Activated naive CD4-positive, alpha-beta T cell treated with anti-CD3 and anti-CD28 coated beads, Interleukin-2, amount 50 U/mL, for 16 hours (primary cell): ENCODE data around the gene ETFRF1.

Source experiments
- DNase-seq: peaks from one replicate; pipeline ENCODE4 v3.0.0-alpha.2; 2020

Gene ETFRF1, protein sequence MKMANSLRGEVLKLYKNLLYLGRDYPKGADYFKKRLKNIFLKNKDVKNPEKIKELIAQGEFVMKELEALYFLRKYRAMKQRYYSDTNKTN

GRCh38 chr12:25195056-25195971 is at the start of gene ETFRF1, which contains the start of gene DNAI7:
Gene ETFRF1 (plus strand): TSS chr12:25195237. CDS start chr12:25203957, 8,720 bp downstream.
Gene DNAI7 (minus strand): TSS chr12:25195160. CDS start chr12:25195078, 82 bp downstream.
- DNase-seq, result peak; percentile 95

GRCh38 chr12:25146686-25147085 is 48.4 kb upstream of the ETFRF1 start:
- DNase-seq, result no peak

DNA sequence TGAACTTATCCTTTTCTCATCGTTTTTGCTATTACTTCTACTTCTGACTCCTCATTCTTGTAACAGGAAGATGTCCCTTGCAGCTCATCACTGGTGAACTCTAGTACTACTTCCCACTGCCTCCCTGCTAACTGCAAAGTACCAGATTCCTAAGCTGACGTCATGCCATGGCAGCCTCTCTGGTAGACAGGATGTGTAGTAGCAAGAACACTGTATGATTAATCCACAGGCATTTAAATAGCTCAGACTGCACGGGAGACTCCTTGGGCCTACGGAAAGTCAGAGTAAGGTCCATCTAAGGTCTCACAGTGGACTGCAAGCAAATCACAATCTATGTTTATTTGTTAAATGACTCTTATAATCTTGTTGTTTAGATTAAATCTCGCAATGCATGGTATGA is 43.6 kb upstream of the ETFRF1 start:
- no peak for DNase-seq

- no peak for DNase-seq
Observed at GRCh38 chr12:25152055-25152454, 43.0 kb upstream of the ETFRF1 start.

GRCh38 chr12:25155022-25155576 is 39.9 kb upstream of the ETFRF1 start:
- no peak for DNase-seq

GRCh38 chr12:25156061-25156460 is 39.0 kb upstream of the ETFRF1 start:
- no peak for DNase-seq

DNA sequence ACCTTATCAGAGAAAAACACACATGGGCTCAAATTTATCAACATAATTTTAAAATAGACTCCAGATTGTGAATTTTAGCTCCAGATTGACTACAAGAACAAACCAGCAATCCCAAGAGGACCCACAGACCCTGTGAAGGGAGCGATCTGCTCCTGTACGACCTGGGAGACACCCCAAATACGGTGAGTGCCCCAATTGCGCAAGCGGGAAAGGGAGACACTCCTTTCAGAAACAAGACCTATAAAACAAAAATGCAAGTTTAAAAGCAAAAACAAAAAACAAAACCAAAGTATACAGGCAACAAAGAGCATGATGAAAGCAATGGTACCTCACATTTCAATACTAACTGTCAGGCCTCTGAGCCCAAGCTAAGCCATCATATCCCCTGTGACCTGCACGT is 32.2 kb upstream of the ETFRF1 start:
- DNase-seq, result no peak

DNA sequence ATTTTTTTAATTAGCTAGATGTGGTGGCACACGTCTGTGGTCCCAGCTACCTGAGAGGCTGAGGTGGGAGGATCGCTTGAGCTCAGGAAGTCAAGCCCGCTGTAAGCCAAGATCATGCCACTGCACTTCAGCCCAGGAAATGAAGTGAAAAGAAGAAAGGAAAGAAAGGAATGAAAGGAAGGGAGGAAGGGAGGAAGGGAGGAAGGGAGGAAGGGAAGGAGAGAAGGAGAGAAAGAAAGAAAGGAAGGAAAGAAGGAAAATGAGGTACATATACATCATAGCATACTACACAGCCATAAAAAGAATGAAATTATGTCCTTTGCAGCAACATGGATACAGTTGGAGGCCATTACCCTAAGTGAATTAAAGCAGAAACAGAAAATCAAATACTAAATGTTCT is 12.3 kb upstream of the ETFRF1 start:
- no peak for DNase-seq

GRCh38 chr12:25184132-25184531 is 10.9 kb upstream of the ETFRF1 start:
- DNase-seq, result no peak

- no peak for DNase-seq
Observed at GRCh38 chr12:25186038-25186787, 8.8 kb upstream of the ETFRF1 start.

GRCh38 chr12:25186788-25187402 is 8.1 kb upstream of the ETFRF1 start:
- no peak for DNase-seq

DNA sequence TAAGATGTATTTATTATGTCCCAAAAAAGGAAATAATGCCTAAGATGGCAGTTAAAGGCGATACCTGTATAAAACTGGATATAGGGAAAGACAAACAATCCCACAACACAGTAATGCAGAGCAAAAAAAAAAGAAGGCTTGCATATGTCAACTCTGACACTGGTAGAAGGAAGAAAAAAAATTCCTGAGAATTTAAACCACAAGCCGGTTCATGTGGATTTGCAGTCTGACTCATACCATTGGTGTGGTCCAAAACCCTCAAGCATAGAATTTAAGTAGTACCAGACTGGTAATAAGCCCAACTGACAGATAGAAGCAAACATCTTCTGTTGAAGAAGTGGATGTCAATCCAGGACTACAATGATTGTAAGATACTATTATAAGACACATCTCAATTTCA is 7.3 kb upstream of the ETFRF1 start:
- DNase-seq, result no peak

- no peak for DNase-seq
Observed at GRCh38 chr12:25189656-25190055, 5.4 kb upstream of the ETFRF1 start.

DNA sequence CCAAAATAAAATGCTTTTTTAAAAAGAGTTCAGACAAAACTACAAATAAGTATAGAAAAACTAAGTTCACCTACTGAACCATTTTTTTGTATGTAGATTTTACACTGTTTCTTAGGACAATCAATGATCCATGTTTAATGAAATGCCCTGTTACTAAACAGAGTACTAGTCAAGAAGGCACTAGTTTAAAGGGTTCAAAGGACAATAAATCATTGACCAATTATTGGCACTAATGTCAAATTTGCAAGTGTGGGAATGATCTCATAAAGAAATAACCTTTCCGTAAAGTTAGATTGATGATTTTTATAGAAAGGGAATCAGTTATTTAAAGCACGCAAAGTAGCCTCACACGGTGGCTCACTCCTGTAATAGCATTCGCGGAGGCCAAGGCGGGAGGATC is 4.2 kb upstream of the ETFRF1 start:
- DNase-seq, result no peak

DNA sequence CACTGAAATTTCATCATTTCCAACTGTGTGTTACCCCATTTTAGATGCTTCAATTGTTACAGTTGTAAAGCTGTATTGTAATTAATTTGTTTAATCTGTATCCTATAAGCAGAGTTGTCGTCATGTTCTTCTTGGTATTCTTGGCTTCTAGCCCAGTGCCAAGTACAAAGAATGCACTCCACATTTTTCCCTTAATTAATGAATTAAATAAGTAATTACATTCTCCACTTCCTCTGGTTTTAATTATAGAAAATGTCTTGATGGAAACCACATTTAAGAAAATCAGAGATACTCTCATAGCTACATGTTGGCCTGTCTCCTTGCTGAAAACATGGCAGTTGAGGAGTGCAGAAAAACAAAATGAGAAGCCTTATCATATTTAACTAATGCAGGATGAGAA is 823 bp upstream of the ETFRF1 start:
- DNase-seq, result no peak

DNA sequence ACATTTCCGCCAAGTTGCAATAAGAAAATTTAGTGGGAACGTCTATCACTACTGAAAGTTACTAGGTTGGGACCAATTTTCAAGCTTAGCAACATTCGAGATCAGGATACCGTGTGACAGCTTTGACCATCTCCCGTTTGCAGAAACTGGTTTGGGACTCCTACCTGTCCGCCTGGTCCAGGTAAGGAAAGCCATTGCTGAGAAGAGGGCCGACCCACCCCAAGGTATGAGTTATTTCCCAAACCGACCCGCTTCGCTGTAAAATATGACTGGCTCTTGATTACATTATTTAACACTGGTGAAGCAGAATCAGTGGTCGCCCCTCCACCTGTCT is 348 bp upstream of the ETFRF1 start:
- no peak for DNase-seq

DNA sequence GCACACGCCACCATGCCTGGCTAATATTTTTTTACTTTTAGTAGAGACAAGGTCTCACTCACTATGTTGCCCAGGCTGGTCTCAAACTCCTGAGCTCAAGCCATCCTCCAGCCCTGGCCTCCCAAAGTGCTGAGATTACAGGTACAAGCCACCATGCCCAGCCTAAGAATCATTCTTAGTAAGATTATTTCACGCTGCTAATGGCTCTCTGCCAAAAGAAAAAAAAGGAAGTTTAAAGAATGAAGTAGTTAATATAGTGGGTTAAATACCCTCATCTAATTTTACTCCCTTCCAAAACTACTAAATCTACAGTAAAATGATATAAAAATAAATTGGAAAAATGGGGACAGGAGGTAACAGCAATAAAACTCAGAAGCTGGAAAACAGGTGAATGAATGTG is 2.6 kb downstream of the ETFRF1 start:
- no peak for DNase-seq

DNA sequence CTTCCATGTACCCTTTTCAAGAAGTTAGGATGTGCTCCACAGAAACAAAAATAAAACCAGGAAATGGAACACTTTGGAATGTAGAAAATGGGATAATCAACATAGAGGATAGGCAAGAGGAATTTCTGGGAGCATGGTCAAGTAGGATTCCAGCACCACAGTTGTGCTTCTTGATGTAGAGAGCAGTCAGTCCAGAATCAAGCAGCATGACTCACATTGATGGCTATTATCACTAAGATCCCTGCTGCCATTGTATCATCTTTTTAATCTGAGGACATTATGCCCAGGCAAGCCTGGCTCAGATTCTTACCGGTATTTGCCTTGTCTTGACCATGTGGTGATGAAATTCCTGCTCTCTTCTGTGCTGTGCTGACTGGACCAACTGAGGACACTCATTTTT is 5.7 kb downstream of the ETFRF1 start:
- no peak for DNase-seq

DNA sequence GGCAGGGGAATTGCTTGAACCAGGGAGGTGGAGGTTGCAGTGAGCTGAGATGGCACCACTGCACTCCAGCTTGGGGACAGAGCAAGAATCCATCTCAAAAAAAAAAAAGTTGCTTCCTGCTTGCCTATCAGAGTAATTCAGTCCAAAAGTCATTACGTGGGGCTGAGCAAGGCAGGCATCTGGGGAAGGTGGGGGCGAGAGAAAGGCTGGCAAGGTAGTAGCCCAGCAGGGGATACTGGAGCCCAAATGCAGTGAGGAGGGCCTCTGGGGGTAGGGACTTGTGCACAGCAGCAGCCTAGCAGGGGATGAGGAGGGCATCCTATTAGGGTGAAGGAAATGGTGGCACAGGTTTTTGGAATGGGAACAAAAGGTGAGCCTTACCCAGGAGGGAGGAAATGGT is 7.1 kb downstream of the ETFRF1 start:
- no peak for DNase-seq

DNA sequence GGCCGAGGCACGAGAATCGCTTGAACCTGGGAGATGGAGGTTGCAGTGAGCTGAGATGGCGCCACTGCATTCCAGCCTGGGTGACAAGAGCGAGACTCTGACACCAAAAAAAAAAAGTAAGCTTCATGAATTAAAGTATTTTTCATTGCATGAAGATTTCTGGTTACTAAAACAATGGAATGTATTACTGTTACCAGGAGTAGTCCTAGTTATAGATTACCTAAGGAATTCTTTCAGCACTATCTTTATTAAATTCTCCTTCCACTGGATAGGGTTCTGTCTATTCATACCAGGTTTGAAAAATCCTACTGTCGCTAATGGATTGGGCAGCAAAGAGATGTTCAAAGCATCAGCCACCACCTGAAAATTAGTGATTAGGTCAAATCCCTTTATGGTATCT is 12.4 kb downstream of the ETFRF1 start:
- DNase-seq, result no peak

DNA sequence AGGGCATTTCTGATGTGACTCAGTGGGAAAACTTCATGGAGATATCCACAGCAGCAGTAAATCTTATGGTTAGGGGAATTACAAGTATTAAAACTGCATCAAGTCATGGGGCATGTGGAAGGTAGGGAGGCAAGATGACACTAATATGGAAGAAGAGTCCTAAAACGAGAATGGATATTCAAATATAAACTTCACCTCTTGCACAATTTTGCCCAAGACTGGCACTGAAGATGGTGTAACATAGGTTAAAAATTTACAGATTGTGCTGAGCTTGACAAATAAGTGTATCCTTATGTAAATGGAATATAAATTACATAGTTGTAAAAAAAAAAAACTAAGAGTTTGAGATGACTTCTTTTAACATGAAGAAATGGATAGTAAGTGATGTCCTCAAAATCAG is 12.8 kb downstream of the ETFRF1 start:
- DNase-seq, result no peak

GRCh38 chr12:25208554-25208953 is 13.5 kb downstream of the ETFRF1 start:
- DNase-seq, result no peak

DNA sequence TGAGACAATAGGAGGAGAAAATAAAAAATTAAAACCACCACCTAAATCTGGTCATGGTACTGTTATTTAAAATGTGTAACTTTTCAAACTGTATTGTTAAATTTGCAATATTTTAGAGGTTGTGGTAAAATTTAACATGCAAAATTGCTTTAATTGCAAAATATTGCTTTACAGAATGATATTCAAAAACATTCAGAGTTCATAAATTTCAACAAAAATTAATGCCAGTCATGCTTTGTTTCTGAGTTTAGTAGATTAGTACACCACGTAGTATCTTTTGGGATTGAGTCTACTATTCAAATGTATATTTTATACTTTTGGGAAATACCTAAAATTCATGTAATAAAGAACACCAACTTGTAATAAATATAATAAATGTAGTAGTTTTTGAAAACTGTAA is 18.3 kb downstream of the ETFRF1 start:
- DNase-seq, result no peak
